ENCODE results near the gene PPM1J. TPM values are rescaled to one million over a fixed set of nuclear protein-coding genes. Genes with fewer than 3 reads are reported as not detected.
A peak's percentile ranks its signal among the peaks of the same experiment; 100 is the strongest.
"Not testable (repeated sequence)": the region's sequence is repeated elsewhere in the genome, so short reads cannot be mapped to it uniquely, and the experiment has no call there.

PPM1J gene
- total RNA-seq, 1 experiment from 2014 or later, result 0.51 TPM

GRCh38 chr1:112727716-112728115 lies 12.6 kb upstream of the PPM1J start:
- no peak for TF ChIP-seq CTCF (IDR thresholded peaks at IDR 0.05)
- TF ChIP-seq SIN3A (IDR thresholded peaks at IDR 0.05; ENCODE audit: borderline replicate concordance, insufficient read depth, low read depth, low read length), result no peak
- no peak for TF ChIP-seq POLR2AphosphoS5 (IDR thresholded peaks at IDR 0.05; ENCODE audit: low read depth, low read length)
- no peak for TF ChIP-seq REST (IDR thresholded peaks at IDR 0.05; ENCODE audit: insufficient read depth in 1 of 2, low read depth in 2 of 2, low read length in 1 of 2)
- TF ChIP-seq TCF7L2 (IDR thresholded peaks at IDR 0.05; ENCODE audit: low read depth, low read length), result no peak
- in situ Hi-C loops (cut with HindIII; ENCODE audit: low pct_unique_long_range_greater_than_20kb, low sequenced_read_pairs), result no loop called here
- ATAC-seq (0 out of 2 replicates have a peak, but pooled peaks have one; percentile 66), DNase-seq (ENCODE audit: low read depth, low spot score) (no peak)
- ChIA-PET POLR2A (no interaction called here), CTCF (interaction anchor here (0.6 kb wide), 1 partner anchor 72 kb away, joined by 3 read pairs; no protein-coding TSS in a partner anchor)
- H3K27me3 ChIP-seq (ENCODE audit: control insufficient read depth, insufficient read depth, low read length), result no peaks in the 10 kb centered on the region
- H3K4me1 ChIP-seq (ENCODE audit: control insufficient read depth, insufficient read depth, low read length), result no peaks in the 10 kb centered on the region
- no peaks in the 10 kb centered on the region for H3K36me3 ChIP-seq (ENCODE audit: control insufficient read depth, insufficient read depth, low read length)
- no peak overlapping the region for H3K27ac ChIP-seq (ENCODE audit: low read length)
- intact Hi-C loops (cut with micrococcal nuclease; ENCODE audit: unreplicated experiment), result no loop called here
- H3K9me3 ChIP-seq (ENCODE audit: control insufficient read depth, insufficient read depth, low read depth, low read length), result no peaks in the 10 kb centered on the region
- H3K4me3 ChIP-seq (ENCODE audit: low read depth in 2 of 2, low read length in 2 of 2), result no peak overlapping the region
- BruUV-seq (replicated peaks), result no TSS peak

- H3K36me3 ChIP-seq (ENCODE audit: control insufficient read depth, insufficient read depth, low read length); DNase-seq (ENCODE audit: low read depth, low spot score); intact Hi-C loops (cut with micrococcal nuclease; ENCODE audit: unreplicated experiment); H3K27me3 ChIP-seq (ENCODE audit: control insufficient read depth, insufficient read depth, low read length); H3K4me1 ChIP-seq (ENCODE audit: control insufficient read depth, insufficient read depth, low read length); in situ Hi-C loops (cut with HindIII; ENCODE audit: low pct_unique_long_range_greater_than_20kb, low sequenced_read_pairs); H3K4me3 ChIP-seq (ENCODE audit: low read depth in 2 of 2, low read length in 2 of 2); CTCF ChIA-PET; BruUV-seq (replicated peaks); POLR2A ChIA-PET; H3K27ac ChIP-seq (ENCODE audit: low read length); H3K9me3 ChIP-seq (ENCODE audit: control insufficient read depth, insufficient read depth, low read depth, low read length); ATAC-seq: not testable (repeated sequence)
These were observed 9.1 kb upstream of the PPM1J start for GRCh38 chr1:112724240-112724639.

- in situ Hi-C loops (cut with HindIII; ENCODE audit: low pct_unique_long_range_greater_than_20kb, low sequenced_read_pairs), result no loop called here
- no TSS peak for BruUV-seq (replicated peaks)
- Histone ChIP-seq H3K4me1 (ENCODE audit: control insufficient read depth, insufficient read depth, low read length) (no peaks in the 10 kb centered on the region), H3K9me3 (ENCODE audit: control insufficient read depth, insufficient read depth, low read depth, low read length) (no peaks in the 10 kb centered on the region), H3K27ac (ENCODE audit: low read length) (no peak overlapping the region), H3K36me3 (ENCODE audit: control insufficient read depth, insufficient read depth, low read length) (no peaks in the 10 kb centered on the region), H3K4me3 (ENCODE audit: low read depth in 2 of 2, low read length in 2 of 2) (no peak overlapping the region), H3K27me3 (ENCODE audit: control insufficient read depth, insufficient read depth, low read length) (no peaks in the 10 kb centered on the region)
- ChIA-PET CTCF (no interaction called here), POLR2A (no interaction called here)
- intact Hi-C loops (cut with micrococcal nuclease; ENCODE audit: unreplicated experiment), result no loop called here
- ATAC-seq (no peak), DNase-seq (ENCODE audit: low read depth, low spot score) (no peak)
- no peak for TF ChIP-seq POLR2AphosphoS5 (IDR thresholded peaks at IDR 0.05; ENCODE audit: low read depth, low read length)
- no peak for TF ChIP-seq TCF7L2 (IDR thresholded peaks at IDR 0.05; ENCODE audit: low read depth, low read length)
- TF ChIP-seq CTCF (IDR thresholded peaks at IDR 0.05), result no peak
- TF ChIP-seq SIN3A (IDR thresholded peaks at IDR 0.05; ENCODE audit: borderline replicate concordance, insufficient read depth, low read depth, low read length), result no peak
- TF ChIP-seq REST (IDR thresholded peaks at IDR 0.05; ENCODE audit: insufficient read depth in 1 of 2, low read depth in 2 of 2, low read length in 1 of 2), result no peak
These were observed 8.3 kb upstream of the PPM1J start for GRCh38 chr1:112723511-112723839.

Measured in Panc1 (cell line).